Spleen (tissue), 7 donors: ENCODE measurements around the gene SMCHD1.

Source experiments
- CTCF ChIP-seq, 11 experiments: fragments of 200-600 bp in 7 of 11; fragments of 450-650 bp in 4 of 11; sonication (generic) in 4 of 11; IDR thresholded peaks in 8 of 11; conservative IDR thresholded peaks in 3 of 11; 1 replicate in 7 of 11; 2 replicates in 4 of 11; pipeline versions ENCODE4 v1.4.0 to v1.8.0; 2016 to 2021; ENCODE audit warnings: antibody characterized with exemption in 11 of 11, inconsistent platforms in 4 of 11, mild to moderate bottlenecking in 1 of 11
- POLR2AphosphoS5 ChIP-seq, 3 donors: sonication (generic); formaldehyde crosslinking; IDR thresholded peaks; one replicate each; pipeline ENCODE4 v1.5.1; 2017; ENCODE audit warnings: antibody characterized with exemption in 3 of 3
- donor health status: DM: no; HTN: no; CAD: no; lungs with moderate emphysema.
- donor health status: DM: no; HTN: no; CAD: no.
- donor health status: DM: no; HTN: no; CAD: no.

GRCh38 chr18:2680216-2680792 lies 24.8 kb downstream of the SMCHD1 start:
- TF ChIP-seq CTCF (IDR thresholded peaks at IDR 0.05 in 8 of 11, conservative IDR thresholded peaks at IDR 0.05 in 3 of 11) (no peak), POLR2AphosphoS5 (IDR thresholded peaks at IDR 0.05) (no peak)
